Measurements from ENCODE around the gene FOS.

DNA sequence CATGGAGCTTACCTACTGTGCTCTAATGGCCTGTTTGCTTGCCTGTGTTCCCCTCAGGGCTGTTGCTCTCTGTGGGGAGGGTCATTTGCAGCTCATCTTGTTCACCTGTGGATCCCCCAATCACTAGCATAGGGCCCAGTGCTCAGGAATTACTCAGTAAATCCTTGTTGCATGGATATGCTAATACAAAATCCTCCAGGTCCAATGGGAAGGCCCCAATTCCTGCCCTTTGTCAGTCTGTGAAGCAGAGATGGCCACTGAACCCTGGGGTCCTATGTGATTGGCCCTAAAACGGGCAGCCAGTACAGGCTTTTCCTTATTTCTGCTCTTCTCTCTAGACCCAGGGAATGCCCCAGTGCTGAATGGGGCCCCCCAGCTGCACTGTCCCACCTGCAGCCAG lies 44.1 kb downstream of the FOS start:
- no peak for TF ChIP-seq EZH2 (IDR thresholded peaks at IDR 0.05; ENCODE audit: borderline replicate concordance, insufficient read depth, low read depth, low read length, poor library complexity, severe bottlenecking)
- no peak for TF ChIP-seq CTCF (IDR thresholded peaks at IDR 0.05)
